Fibroblast of the conjunctiva (primary cell): ENCODE data around the gene SERTAD2.

Experiments used
- DNase-seq: peaks from one replicate; pipeline ENCODE4 v3.0.0-alpha.2; 2010; ENCODE audit warnings: low read depth

SERTAD2 gene

DNA sequence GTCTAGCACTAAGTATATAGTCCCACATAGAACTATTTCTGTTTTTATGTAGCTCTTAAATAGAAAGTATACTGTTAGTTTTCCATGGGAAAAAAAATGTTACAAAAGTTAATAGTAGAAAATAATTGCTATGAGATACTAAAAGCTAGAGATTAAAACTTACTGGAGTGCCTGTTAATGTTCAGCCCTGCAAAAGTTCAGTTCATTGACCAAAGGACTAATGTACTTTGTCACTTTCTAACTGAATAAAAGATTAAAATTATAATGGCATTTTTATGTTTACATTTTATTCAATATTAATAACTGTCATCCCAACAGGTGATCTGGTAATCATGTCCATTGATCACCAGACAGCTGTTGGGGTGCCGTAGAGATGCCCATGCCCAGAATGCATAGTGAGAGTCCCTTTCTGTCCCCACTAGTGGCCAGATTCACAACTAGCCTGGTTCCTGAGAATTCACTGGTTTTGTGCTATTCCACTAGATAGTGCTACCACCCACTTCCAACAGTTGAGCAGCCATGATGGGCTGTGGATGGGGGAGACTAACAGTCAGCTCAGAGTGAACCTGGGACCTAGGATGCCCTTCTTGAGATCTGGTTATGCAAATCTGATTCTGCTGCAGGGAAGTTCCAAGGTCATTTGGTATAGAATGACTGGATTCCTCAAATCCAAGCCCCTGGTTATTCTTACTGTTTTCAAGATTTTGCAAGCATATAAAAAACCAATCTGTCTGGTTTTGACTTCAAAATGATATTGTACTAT, 71.8 kb downstream of the SERTAD2 start:
- DNase-seq = no peak
